ENCODE data around the gene ANKS4B.

- no peak for TF ChIP-seq CTCF (IDR thresholded peaks at IDR 0.05)
- no peak for TF ChIP-seq POLR2A (IDR thresholded peaks at IDR 0.05)
- no peak for TF ChIP-seq EP300 (IDR thresholded peaks at IDR 0.05)
These were observed 33.8 kb downstream of the ANKS4B start for GRCh38 chr16:21267298-21267697.
